A673 (cell line): Measurements from ENCODE around the gene EIF4ENIF1. TPM values are rescaled to one million over a fixed set of nuclear protein-coding genes. Genes with fewer than 3 reads are reported as not detected.
"Not testable (repeated sequence)": the region's sequence is repeated elsewhere in the genome, so short reads cannot be mapped to it uniquely, and the experiment has no call there.

Source experiments
- BruUV-seq: library from RNA; stranded (reverse); fragments of 400-500 nt; replicated peaks from 2 replicates; lab custom pipeline; 2021; lab: Mats Ljungman, UMichigan
- CTCF ChIA-PET: fragments of 300-600 bp; sonication (Branson Sonifier 250); formaldehyde crosslinking; loops from one replicate; lab custom pipeline; 2022; ENCODE audit warnings: antibody characterized with exemption; lab: Charles Lee
- POLR2A ChIA-PET: fragments of 300-600 bp; sonication (Branson Sonifier 250); formaldehyde crosslinking; loops from one replicate; lab custom pipeline; 2022; ENCODE audit warnings: antibody characterized with exemption; ENCODE audit not compliant: low non-redundant PET; lab: Charles Lee
- DNase-seq: peaks from one replicate; pipeline ENCODE4 v3.0.0-alpha.2; 2015; ENCODE audit warnings: low spot score
- H3K27ac ChIP-seq: fragments of 200-600 bp; sonication (generic); 2 replicates; pipeline ENCODE4 v1.5.1; 2016; ENCODE audit warnings: mixed run types, low read depth, mild to moderate bottlenecking, mixed read lengths, antibody characterized with exemption, low read length; ENCODE audit not compliant: poor library complexity, severe bottlenecking
- H3K27me3 ChIP-seq: fragments of 200-600 bp; sonication (generic); replicated peaks from 2 replicates; pipeline ENCODE4 v1.6.1; 2017; ENCODE audit warnings: mixed run types, low read depth, mild to moderate bottlenecking, mixed read lengths, antibody characterized with exemption, low read length; ENCODE audit not compliant: insufficient read depth, poor library complexity
- H3K36me3 ChIP-seq: fragments of 200-600 bp; sonication (generic); 2 replicates; pipeline ENCODE4 v1.6.1; 2016; ENCODE audit warnings: mixed run types, mild to moderate bottlenecking, mixed read lengths, antibody characterized with exemption, low read length; ENCODE audit not compliant: insufficient read depth, poor library complexity, severe bottlenecking
- H3K4me1 ChIP-seq: fragments of 200-600 bp; sonication (generic); 2 replicates; pipeline ENCODE4 v1.6.1; 2017; ENCODE audit warnings: mixed run types, mild to moderate bottlenecking, mixed read lengths, antibody characterized with exemption, low read length; ENCODE audit not compliant: insufficient read depth, poor library complexity, severe bottlenecking
- H3K4me3 ChIP-seq: fragments of 200-600 bp; sonication (generic); 2 replicates; pipeline ENCODE4 v1.5.1; 2016; ENCODE audit warnings: low read depth, mixed run types, mild to moderate bottlenecking, mixed read lengths, low read length; ENCODE audit not compliant: poor library complexity, severe bottlenecking
- H3K9me3 ChIP-seq: fragments of 200-600 bp; sonication (generic); 2 replicates; pipeline ENCODE4 v1.6.1; 2016; ENCODE audit warnings: mixed run types, low read depth, mild to moderate bottlenecking, mixed read lengths, antibody characterized with exemption, low read length; ENCODE audit not compliant: poor library complexity, severe bottlenecking
- EZH2 ChIP-seq: fragments of 200-600 bp; sonication (generic); IDR thresholded peaks from 2 replicates; pipeline ENCODE4 v1.6.1; 2017; ENCODE audit warnings: borderline replicate concordance, low read depth, mild to moderate bottlenecking, mixed read lengths, antibody characterized with exemption, low read length; ENCODE audit not compliant: poor library complexity, severe bottlenecking
- intact Hi-C: fragments of 100-400 bp; cut with micrococcal nuclease; formaldehyde crosslinking; loops from one replicate; pipeline ENCODE4 v1.10.0; 2022; ENCODE audit not compliant: unreplicated experiment
- total RNA-seq: library from RNA; stranded (reverse); gene quantifications from 2 replicates; pipeline ENCODE4 v1.2.3, GENCODE V29; 2021
- TF ChIP-seq, protein P1 (sequence below): fragments of 300-800, 200-600 bp; sonication (generic); conservative IDR thresholded peaks from 2 replicates; pipeline ENCODE4 v1.5.1; 2017; ENCODE audit warnings: low read depth, mild to moderate bottlenecking, antibody characterized with exemption, low read length, moderate library complexity, mixed read lengths

EIF4ENIF1 gene
- total RNA-seq, 1 experiment from 2014 or later = 47.7 TPM

- Histone ChIP-seq H3K4me1 (peaks cover 8% of the 10 kb centered on the region), H3K27me3 (no peaks in the 10 kb centered on the region), H3K4me3 (peak overlapping the region; percentile 72), H3K36me3 (peaks cover 3% of the 10 kb centered on the region), H3K27ac (peak overlapping the region; percentile 71), H3K9me3 (peaks cover 7% of the 10 kb centered on the region)
- POLR2A ChIA-PET = no interaction called here
- CTCF ChIA-PET = no interaction called here
- peak; percentile 42 for DNase-seq
- TF ChIP-seq, protein P1, sequence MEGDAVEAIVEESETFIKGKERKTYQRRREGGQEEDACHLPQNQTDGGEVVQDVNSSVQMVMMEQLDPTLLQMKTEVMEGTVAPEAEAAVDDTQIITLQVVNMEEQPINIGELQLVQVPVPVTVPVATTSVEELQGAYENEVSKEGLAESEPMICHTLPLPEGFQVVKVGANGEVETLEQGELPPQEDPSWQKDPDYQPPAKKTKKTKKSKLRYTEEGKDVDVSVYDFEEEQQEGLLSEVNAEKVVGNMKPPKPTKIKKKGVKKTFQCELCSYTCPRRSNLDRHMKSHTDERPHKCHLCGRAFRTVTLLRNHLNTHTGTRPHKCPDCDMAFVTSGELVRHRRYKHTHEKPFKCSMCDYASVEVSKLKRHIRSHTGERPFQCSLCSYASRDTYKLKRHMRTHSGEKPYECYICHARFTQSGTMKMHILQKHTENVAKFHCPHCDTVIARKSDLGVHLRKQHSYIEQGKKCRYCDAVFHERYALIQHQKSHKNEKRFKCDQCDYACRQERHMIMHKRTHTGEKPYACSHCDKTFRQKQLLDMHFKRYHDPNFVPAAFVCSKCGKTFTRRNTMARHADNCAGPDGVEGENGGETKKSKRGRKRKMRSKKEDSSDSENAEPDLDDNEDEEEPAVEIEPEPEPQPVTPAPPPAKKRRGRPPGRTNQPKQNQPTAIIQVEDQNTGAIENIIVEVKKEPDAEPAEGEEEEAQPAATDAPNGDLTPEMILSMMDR = no peak
- no peak for TF ChIP-seq EZH2
- BruUV-seq = no TSS peak
- intact Hi-C loops = no loop called here
Observed at GRCh38 chr22:31496735-31497146, 7.1 kb upstream of the EIF4ENIF1 start.

- Histone ChIP-seq H3K4me1 (peaks cover 9% of the 10 kb centered on the region), H3K27ac (peak within 1 kb of the TSS; percentile 71), H3K27me3 (no peaks in the 10 kb centered on the region), H3K9me3 (peaks cover 7% of the 10 kb centered on the region), H3K4me3 (peak within 1 kb of the TSS; percentile 72), H3K36me3 (peaks cover 3% of the 10 kb centered on the region)
- BruUV-seq = no TSS peak
- DNase-seq = peak; percentile 96
- intact Hi-C loops = no loop called here
- no peak for TF ChIP-seq EZH2
- TF ChIP-seq, protein P1 = peak; percentile 47
- CTCF ChIA-PET = no interaction called here
- POLR2A ChIA-PET = no interaction called here
Observed at GRCh38 chr22:31496007-31496734, 6.5 kb upstream of the EIF4ENIF1 start, which contains the start of gene SFI1. Gene SFI1, plus strand, starts transcription at chr22:31496536. Its CDS starts 11,749 bp downstream, at chr22:31508285.

DNA sequence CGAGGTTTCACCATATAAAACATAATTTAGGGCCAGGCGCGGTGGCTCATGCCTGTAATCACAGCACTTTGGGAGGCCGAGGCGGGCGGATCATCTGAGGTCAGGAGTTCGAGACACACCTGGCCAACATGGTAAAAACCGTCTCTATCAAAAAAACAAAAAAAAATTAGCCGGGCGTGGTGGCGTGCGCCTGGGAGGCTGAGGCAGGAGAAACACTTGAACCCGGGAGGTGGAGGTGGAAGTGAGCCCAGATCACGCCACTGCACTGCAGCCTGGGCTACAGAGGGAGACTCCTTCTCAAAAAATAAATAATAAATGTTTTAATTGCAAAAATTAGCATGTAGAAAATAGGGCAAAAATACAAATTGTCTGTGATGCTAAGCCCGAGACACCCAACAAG, 5.7 kb upstream of the EIF4ENIF1 start:
- no peak for DNase-seq
- Histone ChIP-seq H3K4me3 (peak overlapping the region; percentile 72), H3K9me3 (peaks cover 7% of the 10 kb centered on the region), H3K27ac (peak overlapping the region; percentile 71), H3K4me1 (peaks cover 13% of the 10 kb centered on the region), H3K36me3 (peaks cover 3% of the 10 kb centered on the region), H3K27me3 (no peaks in the 10 kb centered on the region)
- TSS peak; percentile 88 for BruUV-seq
- intact Hi-C loops = no loop called here
- ChIA-PET POLR2A (no interaction called here), CTCF (no interaction called here)
- TF ChIP-seq, protein P1 = no peak
- TF ChIP-seq EZH2 = no peak

DNA sequence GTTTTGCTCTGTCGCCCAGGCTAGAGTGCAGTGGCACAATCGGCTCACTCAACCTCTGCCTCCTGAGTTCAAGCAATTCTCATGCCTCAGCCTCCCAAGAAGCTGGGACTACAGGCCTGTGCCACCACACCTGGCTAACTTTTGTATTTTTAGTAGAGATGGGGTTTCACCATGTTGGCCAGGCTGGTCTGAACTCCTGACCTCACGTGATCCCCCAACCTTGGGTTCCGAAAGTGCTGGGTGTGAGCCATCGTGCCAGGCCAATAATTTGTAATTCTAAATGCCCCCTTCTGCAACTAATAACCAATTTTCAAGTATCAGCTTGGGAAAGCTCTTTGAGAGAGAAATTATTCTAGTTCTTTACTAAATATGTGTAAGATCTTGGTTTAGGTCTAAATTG, 3.7 kb upstream of the EIF4ENIF1 start:
- H3K27ac ChIP-seq, BruUV-seq, intact Hi-C loops, DNase-seq, H3K36me3 ChIP-seq, H3K27me3 ChIP-seq, H3K9me3 ChIP-seq, H3K4me3 ChIP-seq, CTCF ChIA-PET: not testable (repeated sequence)
- POLR2A ChIA-PET = interaction anchor here (0.7 kb wide), 1 partner anchor 94 kb away, joined by 7 read pairs; the partner anchor contains the start of gene DRG1
- peaks cover 15% of the 10 kb centered on the region for H3K4me1 ChIP-seq
